ENCODE results near the gene SMAD2. TPM values are rescaled to one million over a fixed set of nuclear protein-coding genes. Genes with fewer than 3 reads are reported as not detected.

The SMAD2 gene
- total and polyA plus RNA-seq, 2 of the 8 experiments (the other 6 are each of a cell fraction or from before 2014, with no cell fraction given): 28.4 to 124 TPM

- no peak for TF ChIP-seq ATF2 (IDR thresholded peaks at IDR 0.05; ENCODE audit: low read length)
- no peak for TF ChIP-seq SIN3A (conservative IDR thresholded peaks at IDR 0.05 in 1 of 2, IDR thresholded peaks at IDR 0.05 in 1 of 2; ENCODE audit: low read depth in 1 of 2, low read length in 2 of 2)
- no peak for TF ChIP-seq BRCA1 (IDR thresholded peaks at IDR 0.05; ENCODE audit: low read depth, low read length)
- no peak for TF ChIP-seq SP4 (IDR thresholded peaks at IDR 0.05; ENCODE audit: low read length)
- no peak for TF ChIP-seq RXRA (IDR thresholded peaks at IDR 0.05; ENCODE audit: insufficient read depth, low read depth, low read length)
- no peak for TF ChIP-seq NRF1 (IDR thresholded peaks at IDR 0.05; ENCODE audit: low read depth, low read length)
- TF ChIP-seq HDAC6 (IDR thresholded peaks at IDR 0.05; ENCODE audit: low read depth, low read length): no peak
- TF ChIP-seq CBX5 (IDR thresholded peaks at IDR 0.05; ENCODE audit: low read depth, low read length): no peak
Measured at GRCh38 chr18:47795434-47795814, 135.0 kb downstream of the SMAD2 start (continued).
